GM10248 (cell line): ENCODE measurements around the gene ZNF646.
A peak's percentile ranks its signal among the peaks of the same experiment; 100 is the strongest.

Experiments
- CTCF ChIA-PET: fragments of 300-600 bp; sonication (Branson Sonifier 250); formaldehyde crosslinking; extraction: SDS; loops from one replicate; lab custom pipeline; 2021; ENCODE audit warnings: antibody characterized with exemption; lab: Yijun Ruan, JAX
- POLR2A ChIA-PET: fragments of 350-650 bp; sonication (Branson Sonifier 250); formaldehyde crosslinking; extraction: SDS; loops from one replicate; lab custom pipeline; 2020; ENCODE audit warnings: antibody characterized with exemption; lab: Yijun Ruan, JAX
- DNase-seq: peaks from one replicate; pipeline ENCODE4 v3.0.0; 2012; ENCODE audit errors: extremely low spot score
- TF ChIP-seq, protein P1 (sequence below): IDR thresholded peaks from 2 replicates; pipeline ENCODE4 v1.5.1; 2012; ENCODE audit warnings: mild to moderate bottlenecking, low read depth; ENCODE audit errors: extremely low read depth, missing control alignments, control extremely low read depth

Gene ZNF646, protein sequence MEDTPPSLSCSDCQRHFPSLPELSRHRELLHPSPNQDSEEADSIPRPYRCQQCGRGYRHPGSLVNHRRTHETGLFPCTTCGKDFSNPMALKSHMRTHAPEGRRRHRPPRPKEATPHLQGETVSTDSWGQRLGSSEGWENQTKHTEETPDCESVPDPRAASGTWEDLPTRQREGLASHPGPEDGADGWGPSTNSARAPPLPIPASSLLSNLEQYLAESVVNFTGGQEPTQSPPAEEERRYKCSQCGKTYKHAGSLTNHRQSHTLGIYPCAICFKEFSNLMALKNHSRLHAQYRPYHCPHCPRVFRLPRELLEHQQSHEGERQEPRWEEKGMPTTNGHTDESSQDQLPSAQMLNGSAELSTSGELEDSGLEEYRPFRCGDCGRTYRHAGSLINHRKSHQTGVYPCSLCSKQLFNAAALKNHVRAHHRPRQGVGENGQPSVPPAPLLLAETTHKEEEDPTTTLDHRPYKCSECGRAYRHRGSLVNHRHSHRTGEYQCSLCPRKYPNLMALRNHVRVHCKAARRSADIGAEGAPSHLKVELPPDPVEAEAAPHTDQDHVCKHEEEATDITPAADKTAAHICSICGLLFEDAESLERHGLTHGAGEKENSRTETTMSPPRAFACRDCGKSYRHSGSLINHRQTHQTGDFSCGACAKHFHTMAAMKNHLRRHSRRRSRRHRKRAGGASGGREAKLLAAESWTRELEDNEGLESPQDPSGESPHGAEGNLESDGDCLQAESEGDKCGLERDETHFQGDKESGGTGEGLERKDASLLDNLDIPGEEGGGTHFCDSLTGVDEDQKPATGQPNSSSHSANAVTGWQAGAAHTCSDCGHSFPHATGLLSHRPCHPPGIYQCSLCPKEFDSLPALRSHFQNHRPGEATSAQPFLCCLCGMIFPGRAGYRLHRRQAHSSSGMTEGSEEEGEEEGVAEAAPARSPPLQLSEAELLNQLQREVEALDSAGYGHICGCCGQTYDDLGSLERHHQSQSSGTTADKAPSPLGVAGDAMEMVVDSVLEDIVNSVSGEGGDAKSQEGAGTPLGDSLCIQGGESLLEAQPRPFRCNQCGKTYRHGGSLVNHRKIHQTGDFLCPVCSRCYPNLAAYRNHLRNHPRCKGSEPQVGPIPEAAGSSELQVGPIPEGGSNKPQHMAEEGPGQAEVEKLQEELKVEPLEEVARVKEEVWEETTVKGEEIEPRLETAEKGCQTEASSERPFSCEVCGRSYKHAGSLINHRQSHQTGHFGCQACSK (N-terminal part only)

DNA sequence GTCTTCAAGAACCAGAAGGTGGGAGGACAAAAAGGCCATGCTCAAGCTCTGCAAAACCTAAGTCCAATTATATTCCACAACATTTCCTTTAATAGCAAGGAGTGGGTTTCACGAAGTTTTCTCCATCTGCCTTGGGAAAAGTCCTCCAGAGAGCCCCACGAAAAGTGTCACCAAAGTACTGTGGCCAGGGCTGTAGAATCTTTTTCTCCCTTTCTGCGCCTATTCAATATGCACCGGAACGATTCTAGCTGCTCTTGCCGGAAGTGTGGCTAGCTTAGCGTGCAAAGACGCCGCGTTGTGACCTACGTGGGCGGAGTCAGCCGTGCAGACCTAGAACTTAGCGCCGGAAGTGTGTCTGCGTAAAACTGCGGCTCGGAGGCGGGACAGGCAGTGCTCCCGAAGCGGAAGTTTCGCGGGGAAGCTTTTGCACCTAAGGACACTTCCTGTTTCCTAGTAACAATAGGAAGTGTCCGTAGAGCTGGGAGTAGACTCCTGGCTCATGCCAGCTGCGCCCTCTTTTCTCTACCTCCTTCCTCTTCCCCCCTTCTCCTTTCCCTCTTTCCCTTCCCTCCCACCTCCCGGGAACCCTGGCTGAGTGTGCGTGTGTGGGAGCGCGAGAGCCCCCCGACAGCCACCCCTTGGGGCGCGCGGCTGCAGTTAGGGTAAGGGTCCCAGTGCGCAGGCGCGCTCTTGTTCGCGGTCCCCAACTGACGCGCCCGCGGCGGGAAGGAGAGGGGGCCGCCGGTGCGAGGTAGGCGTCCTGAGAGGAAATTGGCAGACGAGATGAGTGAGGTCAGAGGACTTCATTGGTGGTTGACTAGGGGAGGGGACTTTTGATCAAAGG lies at the start of gene ZNF646, which contains the start of gene ZNF668:
Gene ZNF646, plus strand, starts transcription at position 453 of the 844 bp plus-strand sequence. CDS start 1,903 bp downstream, outside the sequence.
Gene ZNF668, minus strand, starts transcription at position 271 of the 844 bp plus-strand sequence. CDS start 9,781 bp downstream, outside the sequence.
- POLR2A ChIA-PET: interaction anchor here (0.5 to 3.3 kb wide), 7 partner anchors 9 to 179 kb away, joined by 3 to 21 read pairs (median 4); partner anchors contain the start of genes FUS, KAT8 and STX4
- TF ChIP-seq, protein P1, sequence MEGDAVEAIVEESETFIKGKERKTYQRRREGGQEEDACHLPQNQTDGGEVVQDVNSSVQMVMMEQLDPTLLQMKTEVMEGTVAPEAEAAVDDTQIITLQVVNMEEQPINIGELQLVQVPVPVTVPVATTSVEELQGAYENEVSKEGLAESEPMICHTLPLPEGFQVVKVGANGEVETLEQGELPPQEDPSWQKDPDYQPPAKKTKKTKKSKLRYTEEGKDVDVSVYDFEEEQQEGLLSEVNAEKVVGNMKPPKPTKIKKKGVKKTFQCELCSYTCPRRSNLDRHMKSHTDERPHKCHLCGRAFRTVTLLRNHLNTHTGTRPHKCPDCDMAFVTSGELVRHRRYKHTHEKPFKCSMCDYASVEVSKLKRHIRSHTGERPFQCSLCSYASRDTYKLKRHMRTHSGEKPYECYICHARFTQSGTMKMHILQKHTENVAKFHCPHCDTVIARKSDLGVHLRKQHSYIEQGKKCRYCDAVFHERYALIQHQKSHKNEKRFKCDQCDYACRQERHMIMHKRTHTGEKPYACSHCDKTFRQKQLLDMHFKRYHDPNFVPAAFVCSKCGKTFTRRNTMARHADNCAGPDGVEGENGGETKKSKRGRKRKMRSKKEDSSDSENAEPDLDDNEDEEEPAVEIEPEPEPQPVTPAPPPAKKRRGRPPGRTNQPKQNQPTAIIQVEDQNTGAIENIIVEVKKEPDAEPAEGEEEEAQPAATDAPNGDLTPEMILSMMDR: no peak
- CTCF ChIA-PET: interaction anchor here (0.8 to 2.6 kb wide), 8 partner anchors 9 to 368 kb away, joined by 3 to 9 read pairs (median 4); partner anchors contain the start of genes HSD3B7 and ZNF843
- peak; percentile 94 for DNase-seq

DNA sequence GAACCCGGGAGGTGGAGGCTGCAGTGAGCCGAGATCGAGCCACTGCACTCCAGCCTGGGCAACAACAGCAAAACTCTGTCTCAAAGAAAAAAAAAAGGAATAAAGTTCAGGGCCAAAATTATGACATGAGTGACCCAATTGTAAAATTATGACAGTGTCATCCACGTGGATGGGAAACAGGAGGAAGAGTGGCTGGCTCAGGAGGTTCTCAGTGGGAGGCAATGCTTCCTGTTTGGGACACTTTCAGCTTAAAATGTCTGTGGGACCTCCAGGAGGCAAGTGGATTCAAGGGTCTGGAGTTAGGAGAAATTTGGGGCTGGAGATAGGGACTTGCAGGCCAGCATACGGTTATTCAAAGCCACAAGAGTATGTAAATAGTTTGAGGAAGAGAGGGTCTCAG lies 48.9 kb upstream of the ZNF646 start:
- no peak for DNase-seq
- ChIA-PET POLR2A (no interaction called here), CTCF (interaction anchor here (1.0 kb wide), 1 partner anchor 41 kb away, joined by 4 read pairs; the partner anchor contains the start of gene HSD3B7)
- TF ChIP-seq, protein P1: no peak

DNA sequence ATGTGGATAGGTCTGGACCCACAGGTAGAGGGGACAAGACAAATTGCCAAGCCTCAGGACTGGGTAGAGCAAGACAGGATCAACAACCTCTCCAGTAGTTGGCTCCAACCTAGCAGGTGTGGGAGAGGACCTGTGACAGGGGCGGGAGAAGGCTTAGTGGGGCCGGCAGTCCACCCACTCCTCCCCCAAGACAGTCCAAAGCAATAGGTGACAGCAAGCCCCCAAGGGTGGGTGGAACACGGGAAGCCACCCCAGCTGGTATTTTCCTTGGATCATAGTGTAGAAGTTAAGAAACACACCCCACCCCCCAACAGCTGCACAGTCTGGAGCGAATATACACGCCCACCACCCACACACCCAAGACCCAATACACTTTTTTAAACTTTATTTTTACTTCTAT lies 45.0 kb upstream of the ZNF646 start:
- CTCF ChIA-PET: no interaction called here
- POLR2A ChIA-PET: no interaction called here
- TF ChIP-seq, protein P1: no peak
- no peak for DNase-seq

DNA sequence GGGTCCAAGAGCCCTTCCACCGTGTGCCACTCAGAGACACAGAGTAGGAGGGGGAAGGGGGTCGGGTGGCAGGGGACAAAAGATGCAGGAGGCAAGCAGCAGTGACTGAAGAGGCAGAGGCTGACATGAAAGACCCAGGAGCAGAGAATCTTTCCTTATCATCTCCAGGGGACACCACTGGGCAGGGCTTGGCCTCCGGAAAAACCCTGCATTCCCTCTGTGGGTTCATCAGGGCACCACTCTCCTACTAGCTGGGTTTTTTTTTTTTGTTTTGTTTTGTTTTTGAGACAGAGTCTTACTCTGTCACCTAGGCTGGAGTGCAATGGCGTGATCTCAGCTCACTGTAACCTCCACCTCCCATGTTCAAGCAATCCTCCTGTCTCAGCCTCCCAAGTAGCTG lies 42.9 kb upstream of the ZNF646 start:
- ChIA-PET POLR2A (no interaction called here), CTCF (interaction anchor here (1.5 kb wide), 1 partner anchor 46 kb away, joined by 3 read pairs; the partner anchor contains the start of gene HSD3B7)
- DNase-seq: no peak

More for the DNA sequence above, 42.9 kb upstream of the ZNF646 start:
- TF ChIP-seq, protein P1: no peak
